WTC11 (cell line): ENCODE measurements around the gene YAF2. TPM values are rescaled to one million over a fixed set of nuclear protein-coding genes. Genes with fewer than 3 reads are reported as not detected.
"Not testable (repeated sequence)": the region's sequence is repeated elsewhere in the genome, so short reads cannot be mapped to it uniquely, and the experiment has no call there.

Source experiments
- ATAC-seq: fragments of 200-7000 bp; cut with Tn5 transposase; 2 replicates; pipeline ENCODE4 v1.10.0; 2021; ENCODE audit warnings: mild to moderate bottlenecking, moderate library complexity
- CTCF ChIA-PET: fragments of 300-600 bp; sonication (Branson Sonifier 250); formaldehyde crosslinking; loops from one replicate; lab custom pipeline; 2021; ENCODE audit warnings: antibody characterized with exemption; lab: Charles Lee
- POLR2A ChIA-PET: fragments of 350-600 bp; sonication (Branson Sonifier 250); formaldehyde crosslinking; loops from one replicate; lab custom pipeline; 2021; ENCODE audit warnings: antibody characterized with exemption; lab: Charles Lee
- DNase-seq: peaks from one replicate; pipeline ENCODE4 v3.0.0; 2021; ENCODE audit warnings: low spot score
- H3K27ac Mint-ChIP-seq: 2 replicates; pipeline ENCODE4 v1.8.0; 2021; ENCODE audit warnings: mixed read lengths
- H3K27me3 Mint-ChIP-seq: 2 replicates; pipeline ENCODE4 v1.8.0; 2021; ENCODE audit warnings: low read depth, mild to moderate bottlenecking, moderate library complexity, mixed read lengths
- H3K36me3 Mint-ChIP-seq: 2 replicates; pipeline ENCODE4 v1.8.0; 2021; ENCODE audit warnings: mixed read lengths
- H3K4me1 Mint-ChIP-seq: 2 replicates; pipeline ENCODE4 v1.8.0; 2022; ENCODE audit warnings: mixed read lengths
- H3K4me3 Mint-ChIP-seq: 2 replicates; pipeline ENCODE4 v1.8.0; 2021; ENCODE audit warnings: mild to moderate bottlenecking, moderate library complexity, mixed read lengths
- H3K9me3 Mint-ChIP-seq: 2 replicates; pipeline ENCODE4 v1.8.0; 2021; ENCODE audit warnings: mixed read lengths
- CDX4 ChIP-seq: fragments of 250-450 bp; sonication (Bioruptor Pico); IDR thresholded peaks from 2 replicates; pipeline ENCODE4 v1.9.0; 2021; ENCODE audit warnings: moderate library complexity, mild to moderate bottlenecking, inconsistent platforms, borderline replicate concordance
- CREB1 ChIP-seq: sonication (generic); formaldehyde crosslinking; IDR thresholded peaks from 2 replicates; pipeline ENCODE4 v1.8.0; 2023; ENCODE audit warnings: mild to moderate bottlenecking, missing genetic modification reagents
- ESRRA ChIP-seq: sonication (generic); formaldehyde crosslinking; IDR thresholded peaks from 2 replicates; pipeline ENCODE4 v1.8.1; 2022; ENCODE audit warnings: mild to moderate bottlenecking, missing genetic modification reagents, borderline replicate concordance
- FOXK1 ChIP-seq: sonication (generic); formaldehyde crosslinking; IDR thresholded peaks from 2 replicates; pipeline ENCODE4 v1.8.0; 2022; ENCODE audit warnings: mild to moderate bottlenecking, moderate library complexity, missing genetic modification reagents
- FOXP1 ChIP-seq: sonication (generic); formaldehyde crosslinking; IDR thresholded peaks from 2 replicates; pipeline ENCODE4 v1.8.0; 2022; ENCODE audit warnings: missing genetic modification reagents, mild to moderate bottlenecking, moderate library complexity, borderline replicate concordance
- GTF2I ChIP-seq: fragments of 250-450 bp; sonication (Bioruptor Pico); conservative IDR thresholded peaks from 2 replicates; pipeline ENCODE4 v1.4.0; 2021; ENCODE audit warnings: mild to moderate bottlenecking
- HMGA2 ChIP-seq: fragments of 250-450 bp; sonication (Bioruptor Pico); IDR thresholded peaks from 2 replicates; pipeline ENCODE4 v1.4.0; 2021; ENCODE audit warnings: mild to moderate bottlenecking, moderate library complexity
- IRF1 ChIP-seq: sonication (generic); formaldehyde crosslinking; IDR thresholded peaks from 2 replicates; pipeline ENCODE4 v1.8.0; 2023; ENCODE audit warnings: missing genetic modification reagents
- NFATC4 ChIP-seq: fragments of 250-450 bp; sonication (Bioruptor Pico); IDR thresholded peaks from 2 replicates; pipeline ENCODE4 v1.9.0; 2021; ENCODE audit warnings: mild to moderate bottlenecking
- NR2C2 ChIP-seq: sonication (generic); formaldehyde crosslinking; IDR thresholded peaks from 2 replicates; pipeline ENCODE4 v1.8.0; 2022; ENCODE audit warnings: mild to moderate bottlenecking, missing genetic modification reagents
- OVOL2 ChIP-seq: fragments of 250-450 bp; sonication (Bioruptor Pico); IDR thresholded peaks from 2 replicates; pipeline ENCODE4 v1.9.0; 2021; ENCODE audit warnings: mild to moderate bottlenecking, borderline replicate concordance
- RELA ChIP-seq: sonication (generic); formaldehyde crosslinking; IDR thresholded peaks from 2 replicates; pipeline ENCODE4 v1.8.1; 2022; ENCODE audit warnings: missing genetic modification reagents, mild to moderate bottlenecking, borderline replicate concordance
- SMAD4 ChIP-seq: sonication (generic); formaldehyde crosslinking; IDR thresholded peaks from 2 replicates; pipeline ENCODE4 v1.8.0; 2022; ENCODE audit warnings: mild to moderate bottlenecking, missing genetic modification reagents
- STAT6 ChIP-seq: sonication (generic); formaldehyde crosslinking; conservative IDR thresholded peaks from 2 replicates; pipeline ENCODE4 v1.8.1; 2023; ENCODE audit warnings: mild to moderate bottlenecking, low read depth, missing genetic modification reagents, moderate library complexity
- ZNF121 ChIP-seq: sonication (generic); formaldehyde crosslinking; IDR thresholded peaks from 2 replicates; pipeline ENCODE4 v1.8.0; 2023; ENCODE audit warnings: missing genetic modification reagents
- ZNF219 ChIP-seq: sonication (generic); formaldehyde crosslinking; IDR thresholded peaks from 2 replicates; pipeline ENCODE4 v1.8.0; 2023; ENCODE audit warnings: missing genetic modification reagents, mild to moderate bottlenecking, borderline replicate concordance
- ZNF281 ChIP-seq: sonication (generic); formaldehyde crosslinking; IDR thresholded peaks from 2 replicates; pipeline ENCODE4 v1.8.0; 2023; ENCODE audit warnings: mild to moderate bottlenecking, missing genetic modification reagents
- ZNF423 ChIP-seq: fragments of 250-450 bp; sonication (Bioruptor Pico); IDR thresholded peaks from 2 replicates; pipeline ENCODE4 v2.1.2; 2022; ENCODE audit warnings: mild to moderate bottlenecking, moderate library complexity
- ZNF425 ChIP-seq: fragments of 250-450 bp; sonication (Bioruptor Pico); conservative IDR thresholded peaks from 2 replicates; pipeline ENCODE4 v1.9.0; 2021; ENCODE audit warnings: mild to moderate bottlenecking
- ZSCAN18 ChIP-seq: fragments of 250-450 bp; sonication (Bioruptor Pico); IDR thresholded peaks from 2 replicates; pipeline ENCODE4 v2.1.2; 2022; ENCODE audit warnings: mild to moderate bottlenecking, moderate library complexity
- total RNA-seq: library from RNA; stranded (reverse); gene quantifications from 3 replicates; pipeline ENCODE4 v1.2.3, GENCODE V29; 2021

The YAF2 gene
- total RNA-seq, 1 experiment from 2014 or later: 3.3 TPM

GRCh38 chr12:42216737-42217136 lies 21.3 kb downstream of the YAF2 start:
- POLR2A ChIA-PET: no interaction called here
- DNase-seq (no peak), ATAC-seq (no peak)
- H3K27me3 Mint-ChIP-seq: no peaks in the 10 kb centered on the region; the same call in 1 of the 2 replicates
- no peaks in the 10 kb centered on the region for H3K9me3 Mint-ChIP-seq
- H3K4me3 Mint-ChIP-seq: no peak overlapping the region
- H3K36me3 Mint-ChIP-seq: no peaks in the 10 kb centered on the region
- CTCF ChIA-PET: no interaction called here
- TF ChIP-seq FOXK1 (CRISPR knock-in tag) (no peak), SMAD4 (CRISPR knock-in tag) (no peak), ZNF423 (CRISPR knock-in tag) (no peak), IRF1 (CRISPR knock-in tag) (no peak), CREB1 (CRISPR knock-in tag) (no peak), ZSCAN18 (CRISPR knock-in tag) (no peak)
- no peaks in the 10 kb centered on the region for H3K4me1 Mint-ChIP-seq
- no peak overlapping the region for H3K27ac Mint-ChIP-seq

GRCh38 chr12:42215759-42216158 lies 22.3 kb downstream of the YAF2 start:
- H3K36me3 Mint-ChIP-seq, H3K27me3 Mint-ChIP-seq, H3K4me1 Mint-ChIP-seq, POLR2A ChIA-PET, ATAC-seq, H3K27ac Mint-ChIP-seq, H3K4me3 Mint-ChIP-seq, CTCF ChIA-PET, H3K9me3 Mint-ChIP-seq, DNase-seq: not testable (repeated sequence)

- ATAC-seq (no peak), DNase-seq (no peak)
- Mint-ChIP-seq H3K27me3 (no peaks in the 10 kb centered on the region), H3K4me3 (no peak overlapping the region), H3K27ac (no peak overlapping the region), H3K36me3 (no peaks in the 10 kb centered on the region), H3K4me1 (no peaks in the 10 kb centered on the region), H3K9me3 (no peaks in the 10 kb centered on the region)
- TF ChIP-seq FOXK1 (CRISPR knock-in tag) (no peak), NR2C2 (CRISPR knock-in tag) (no peak), RELA (CRISPR knock-in tag) (no peak), NFATC4 (no peak), ZNF219 (CRISPR knock-in tag) (no peak), ZNF121 (CRISPR knock-in tag) (no peak), GTF2I (CRISPR knock-in tag) (no peak), ESRRA (CRISPR knock-in tag) (no peak), OVOL2 (CRISPR knock-in tag) (no peak), HMGA2 (no peak), FOXP1 (CRISPR knock-in tag) (no peak), CDX4 (CRISPR knock-in tag) (no peak), ZNF281 (no peak), ZNF423 (CRISPR knock-in tag) (no peak), ZNF425 (CRISPR knock-in tag) (no peak), STAT6 (CRISPR knock-in tag) (no peak)
- POLR2A ChIA-PET: no interaction called here
- CTCF ChIA-PET: no interaction called here
Measured at GRCh38 chr12:42213954-42214426, 24.1 kb downstream of the YAF2 start.
